Ectodermal cell (in vitro differentiated cells): ENCODE measurements around the gene DPF1.

ENCODE experiments used
- H3K27ac ChIP-seq: 2 replicates; pipeline ENCODE4 v1.7.0; 2013; ENCODE audit warnings: mild to moderate bottlenecking, low read depth, low read length; ENCODE audit not compliant: insufficient read depth, poor library complexity, severe bottlenecking
- H3K27me3 ChIP-seq: 2 replicates; pipeline ENCODE4 v1.7.0; 2013; ENCODE audit warnings: mild to moderate bottlenecking, low read length; ENCODE audit not compliant: insufficient read depth, control insufficient read depth, poor library complexity, severe bottlenecking
- H3K36me3 ChIP-seq: one replicate; pipeline ENCODE4 v1.7.0; 2013; ENCODE audit warnings: low read length; ENCODE audit not compliant: control insufficient read depth, insufficient read depth
- H3K4me1 ChIP-seq: one replicate; pipeline ENCODE4 v1.7.0; 2013; ENCODE audit warnings: low read length; ENCODE audit not compliant: control insufficient read depth, insufficient read depth
- H3K4me3 ChIP-seq: 2 replicates; pipeline ENCODE4 v1.7.0; 2013; ENCODE audit warnings: low read depth, low read length, control low read depth; ENCODE audit not compliant: insufficient read depth
- H3K9me3 ChIP-seq: 2 replicates; pipeline ENCODE4 v1.7.0; 2013; ENCODE audit warnings: mild to moderate bottlenecking, low read length, moderate library complexity; ENCODE audit not compliant: control insufficient read depth
- WGBS, 2 experiments: methylation state at CpG; one replicate each; pipeline ENCODE4 v1.1.7; 2013; ENCODE audit warnings: missing lambda C conversion rate in 2 of 2; 5-methylcytosine and 5-hydroxymethylcytosine counted together

DPF1 gene

GRCh38 chr19:38250428-38250820, 26.4 kb upstream of the DPF1 start:
- Histone ChIP-seq H3K4me1 (peaks cover 27% of the 10 kb centered on the region), H3K27me3 (peaks cover 6% of the 10 kb centered on the region), H3K9me3 (no peaks in the 10 kb centered on the region), H3K36me3 (no peaks in the 10 kb centered on the region), H3K27ac (no peak overlapping the region), H3K4me3 (no peak overlapping the region)

GRCh38 chr19:38248421-38248820, 24.4 kb upstream of the DPF1 start:
- Histone ChIP-seq H3K27ac (no peak overlapping the region), H3K27me3 (peaks cover 4% of the 10 kb centered on the region), H3K9me3 (no peaks in the 10 kb centered on the region), H3K4me3 (no peak overlapping the region), H3K4me1 (peaks cover 26% of the 10 kb centered on the region), H3K36me3 (no peaks in the 10 kb centered on the region)
- 88 to 92% methylated on average over 7 of the region's 7 CpGs for WGBS, 2 experiments

GRCh38 chr19:38247734-38248268, 23.8 kb upstream of the DPF1 start:
- WGBS, 2 experiments: 90 to 93% methylated on average over 9 of the region's 9 CpGs
- Histone ChIP-seq H3K36me3 (no peaks in the 10 kb centered on the region), H3K4me3 (no peak overlapping the region), H3K9me3 (no peaks in the 10 kb centered on the region), H3K4me1 (peaks cover 20% of the 10 kb centered on the region), H3K27me3 (peaks cover 4% of the 10 kb centered on the region), H3K27ac (no peak overlapping the region)

- Histone ChIP-seq H3K27ac (no peak overlapping the region), H3K4me1 (peaks cover 13% of the 10 kb centered on the region), H3K36me3 (no peaks in the 10 kb centered on the region), H3K4me3 (no peak overlapping the region), H3K27me3 (peaks cover 4% of the 10 kb centered on the region), H3K9me3 (no peaks in the 10 kb centered on the region)
- 74 to 75% methylated on average over 5 of the region's 5 CpGs for WGBS, 2 experiments
These were observed 23.1 kb upstream of the DPF1 start for GRCh38 chr19:38247126-38247525.

- no peaks in the 10 kb centered on the region for H3K9me3 ChIP-seq
- no peak overlapping the region for H3K27ac ChIP-seq
- no peak overlapping the region for H3K4me3 ChIP-seq
- 88 to 92% methylated on average over 14 of the region's 14 CpGs for WGBS, 2 experiments
- peaks cover 1% of the 10 kb centered on the region for H3K4me1 ChIP-seq
- H3K36me3 ChIP-seq: no peaks in the 10 kb centered on the region
- peaks cover 4% of the 10 kb centered on the region for H3K27me3 ChIP-seq
These were observed 21.9 kb upstream of the DPF1 start for GRCh38 chr19:38245826-38246498.

- no peaks in the 10 kb centered on the region for H3K4me1 ChIP-seq
- no peaks in the 10 kb centered on the region for H3K36me3 ChIP-seq
- peaks cover 4% of the 10 kb centered on the region for H3K27me3 ChIP-seq
- H3K4me3 ChIP-seq: no peak overlapping the region
- H3K27ac ChIP-seq: no peak overlapping the region
- WGBS, 2 experiments: 84 to 85% methylated on average over 14 to 15 of the region's 15 CpGs
- H3K9me3 ChIP-seq: no peaks in the 10 kb centered on the region
These were observed 19.3 kb upstream of the DPF1 start for GRCh38 chr19:38243279-38243673.

- Histone ChIP-seq H3K4me1 (no peaks in the 10 kb centered on the region), H3K36me3 (no peaks in the 10 kb centered on the region), H3K27me3 (peaks cover 4% of the 10 kb centered on the region), H3K27ac (no peak overlapping the region), H3K9me3 (no peaks in the 10 kb centered on the region), H3K4me3 (no peak overlapping the region)
- 87 to 92% methylated on average over 8 of the region's 8 CpGs for WGBS, 2 experiments
These were observed 15.8 kb upstream of the DPF1 start for GRCh38 chr19:38239816-38240215.

GRCh38 chr19:38234615-38235014, 10.6 kb upstream of the DPF1 start:
- no peak overlapping the region for H3K4me3 ChIP-seq
- H3K36me3 ChIP-seq: no peaks in the 10 kb centered on the region
- 95% methylated on average over 4 of the region's 4 CpGs for WGBS, 2 experiments
- H3K27ac ChIP-seq: no peak overlapping the region
- no peaks in the 10 kb centered on the region for H3K9me3 ChIP-seq
- peaks cover 18% of the 10 kb centered on the region for H3K27me3 ChIP-seq
- no peaks in the 10 kb centered on the region for H3K4me1 ChIP-seq

- Histone ChIP-seq H3K36me3 (no peaks in the 10 kb centered on the region), H3K4me3 (no peak overlapping the region), H3K27ac (no peak overlapping the region), H3K27me3 (peaks cover 23% of the 10 kb centered on the region), H3K4me1 (no peaks in the 10 kb centered on the region), H3K9me3 (no peaks in the 10 kb centered on the region)
- 22 to 24% methylated on average over 7 of the region's 7 CpGs for WGBS, 2 experiments
These were observed 9.8 kb upstream of the DPF1 start for GRCh38 chr19:38233740-38234251.

- WGBS, 2 experiments: 88% methylated on average over 7 of the region's 7 CpGs
- peaks cover 5% of the 10 kb centered on the region for H3K4me1 ChIP-seq
- no peak overlapping the region for H3K4me3 ChIP-seq
- no peak overlapping the region for H3K27ac ChIP-seq
- peaks cover 39% of the 10 kb centered on the region for H3K27me3 ChIP-seq
- H3K36me3 ChIP-seq: no peaks in the 10 kb centered on the region
- no peaks in the 10 kb centered on the region for H3K9me3 ChIP-seq
These were observed 7.9 kb upstream of the DPF1 start for GRCh38 chr19:38231918-38232317.
